ENCODE data around the gene EWSR1.

The EWSR1 gene

GRCh38 chr22:29298641-29299040, 30.6 kb downstream of the EWSR1 start:
- Histone ChIP-seq H3K9ac (ENCODE audit: low read depth, low read length) (no peak overlapping the region), H3K27ac (ENCODE audit: low read length) (no peak overlapping the region), H3K27me3 (ENCODE audit: insufficient read depth, low read length, poor library complexity) (no peaks in the 10 kb centered on the region), H3K9me3 (ENCODE audit: insufficient read depth, low read length, severe bottlenecking) (no peaks in the 10 kb centered on the region), H3K36me3 (ENCODE audit: insufficient read depth, low read length) (peaks cover 70% of the 10 kb centered on the region), H3K4me2 (ENCODE audit: insufficient read depth, low read length) (no peak overlapping the region), H3K4me3 (ENCODE audit: low read depth in 1 of 2, low read length in 2 of 2) (no peak overlapping the region), H2AFZ (ENCODE audit: low read depth, low read length) (no peak overlapping the region), H4K20me1 (ENCODE audit: insufficient read depth, low read length) (peaks cover 49% of the 10 kb centered on the region), H3K4me1 (ENCODE audit: insufficient read depth, low read length) (no peaks in the 10 kb centered on the region), H3K79me2 (ENCODE audit: insufficient read depth, low read length) (peaks cover 2% of the 10 kb centered on the region; the same call in 1 of the 2 replicates)
- no peak for ATAC-seq (ENCODE audit: insufficient read depth, low read depth)
- TF ChIP-seq EZH2 (IDR thresholded peaks at IDR 0.05; ENCODE audit: borderline replicate concordance, low read depth, low read length, severe bottlenecking) (no peak), CTCF (IDR thresholded peaks at IDR 0.05; ENCODE audit: borderline replicate concordance, extremely low read depth, low read length, poor library complexity, severe bottlenecking) (no peak)
- no peak for DNase-seq

- DNase-seq: no peak
- no peak for ATAC-seq (ENCODE audit: insufficient read depth, low read depth)
- Histone ChIP-seq H3K27ac (ENCODE audit: low read length) (no peak overlapping the region), H4K20me1 (ENCODE audit: insufficient read depth, low read length) (peaks cover 49% of the 10 kb centered on the region), H3K9me3 (ENCODE audit: insufficient read depth, low read length, severe bottlenecking) (no peaks in the 10 kb centered on the region), H3K36me3 (ENCODE audit: insufficient read depth, low read length) (peaks cover 64% of the 10 kb centered on the region), H3K4me3 (ENCODE audit: low read depth in 1 of 2, low read length in 2 of 2) (no peak overlapping the region), H3K4me1 (ENCODE audit: insufficient read depth, low read length) (no peaks in the 10 kb centered on the region), H3K79me2 (ENCODE audit: insufficient read depth, low read length) (peaks cover 2% of the 10 kb centered on the region; the same call in 1 of the 2 replicates), H3K27me3 (ENCODE audit: insufficient read depth, low read length, poor library complexity) (no peaks in the 10 kb centered on the region), H3K9ac (ENCODE audit: low read depth, low read length) (no peak overlapping the region), H2AFZ (ENCODE audit: low read depth, low read length) (no peak overlapping the region), H3K4me2 (ENCODE audit: insufficient read depth, low read length) (no peak overlapping the region)
- TF ChIP-seq CTCF (IDR thresholded peaks at IDR 0.05; ENCODE audit: borderline replicate concordance, extremely low read depth, low read length, poor library complexity, severe bottlenecking) (no peak), EZH2 (IDR thresholded peaks at IDR 0.05; ENCODE audit: borderline replicate concordance, low read depth, low read length, severe bottlenecking) (no peak)
Measured at GRCh38 chr22:29299136-29299900, 31.2 kb downstream of the EWSR1 start.

- H3K79me2 ChIP-seq (ENCODE audit: insufficient read depth, low read length): peaks cover 2% of the 10 kb centered on the region; the same call in 1 of the 2 replicates
- no peak overlapping the region for H2AFZ ChIP-seq (ENCODE audit: low read depth, low read length)
- H3K27me3 ChIP-seq (ENCODE audit: insufficient read depth, low read length, poor library complexity): no peaks in the 10 kb centered on the region
- H3K4me1 ChIP-seq (ENCODE audit: insufficient read depth, low read length): no peaks in the 10 kb centered on the region
- H3K4me2 ChIP-seq (ENCODE audit: insufficient read depth, low read length): no peak overlapping the region
- DNase-seq (no peak), ATAC-seq (ENCODE audit: insufficient read depth, low read depth) (no peak)
- no peak overlapping the region for H3K4me3 ChIP-seq (ENCODE audit: low read depth in 1 of 2, low read length in 2 of 2)
- TF ChIP-seq CTCF (IDR thresholded peaks at IDR 0.05; ENCODE audit: borderline replicate concordance, extremely low read depth, low read length, poor library complexity, severe bottlenecking) (no peak), EZH2 (IDR thresholded peaks at IDR 0.05; ENCODE audit: borderline replicate concordance, low read depth, low read length, severe bottlenecking) (no peak)
- peaks cover 53% of the 10 kb centered on the region for H3K36me3 ChIP-seq (ENCODE audit: insufficient read depth, low read length)
- H4K20me1 ChIP-seq (ENCODE audit: insufficient read depth, low read length): peaks cover 53% of the 10 kb centered on the region
- no peak overlapping the region for H3K9ac ChIP-seq (ENCODE audit: low read depth, low read length)
- no peaks in the 10 kb centered on the region for H3K9me3 ChIP-seq (ENCODE audit: insufficient read depth, low read length, severe bottlenecking)
- H3K27ac ChIP-seq (ENCODE audit: low read length): no peak overlapping the region
Measured at GRCh38 chr22:29300467-29300806, 32.4 kb downstream of the EWSR1 start.

All from DND-41 (cell line).